Neural progenitor cell (in vitro differentiated cells): ENCODE data around the gene DCC.

Experiments
- EZH2 ChIP-seq: fragments of 200-600 bp; sonication (generic); IDR thresholded peaks from 2 replicates; pipeline ENCODE4 v1.6.1; 2017; ENCODE audit warnings: antibody characterized with exemption, mild to moderate bottlenecking, moderate library complexity
- TF ChIP-seq, protein P1 (sequence below): fragments of 200-600 bp; sonication (generic); IDR thresholded peaks from 2 replicates; pipeline ENCODE4 v1.5.1; 2017; ENCODE audit warnings: antibody characterized with exemption, mild to moderate bottlenecking

DNA sequence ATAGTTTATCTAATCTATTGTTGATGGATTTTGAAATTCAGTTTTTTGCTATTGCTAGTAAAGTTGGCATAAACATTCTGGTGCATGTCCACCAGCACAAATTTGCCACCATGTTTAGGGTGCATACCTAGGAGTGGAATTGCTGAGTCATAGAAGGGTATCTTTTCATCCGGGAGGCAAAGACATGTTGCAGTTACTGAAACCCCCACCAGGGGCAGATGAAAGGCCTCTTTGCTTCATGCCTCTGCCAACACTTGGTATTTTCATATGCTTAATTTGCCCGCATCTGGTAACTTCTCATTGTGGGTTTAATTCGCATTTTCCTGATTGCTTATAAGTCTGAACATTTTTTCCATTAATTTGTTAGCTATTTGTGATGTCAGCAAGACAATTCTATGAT lies 8.2 kb downstream of the DCC start:
- TF ChIP-seq, protein P1, sequence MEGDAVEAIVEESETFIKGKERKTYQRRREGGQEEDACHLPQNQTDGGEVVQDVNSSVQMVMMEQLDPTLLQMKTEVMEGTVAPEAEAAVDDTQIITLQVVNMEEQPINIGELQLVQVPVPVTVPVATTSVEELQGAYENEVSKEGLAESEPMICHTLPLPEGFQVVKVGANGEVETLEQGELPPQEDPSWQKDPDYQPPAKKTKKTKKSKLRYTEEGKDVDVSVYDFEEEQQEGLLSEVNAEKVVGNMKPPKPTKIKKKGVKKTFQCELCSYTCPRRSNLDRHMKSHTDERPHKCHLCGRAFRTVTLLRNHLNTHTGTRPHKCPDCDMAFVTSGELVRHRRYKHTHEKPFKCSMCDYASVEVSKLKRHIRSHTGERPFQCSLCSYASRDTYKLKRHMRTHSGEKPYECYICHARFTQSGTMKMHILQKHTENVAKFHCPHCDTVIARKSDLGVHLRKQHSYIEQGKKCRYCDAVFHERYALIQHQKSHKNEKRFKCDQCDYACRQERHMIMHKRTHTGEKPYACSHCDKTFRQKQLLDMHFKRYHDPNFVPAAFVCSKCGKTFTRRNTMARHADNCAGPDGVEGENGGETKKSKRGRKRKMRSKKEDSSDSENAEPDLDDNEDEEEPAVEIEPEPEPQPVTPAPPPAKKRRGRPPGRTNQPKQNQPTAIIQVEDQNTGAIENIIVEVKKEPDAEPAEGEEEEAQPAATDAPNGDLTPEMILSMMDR = peak; percentile 54
- no peak for TF ChIP-seq EZH2
